Measurements from ENCODE around the gene DOCK4. TPM values are rescaled to one million over a fixed set of nuclear protein-coding genes. Genes with fewer than 3 reads are reported as not detected.
A peak's percentile ranks its signal among the peaks of the same experiment; 100 is the strongest.

Gene DOCK4
- total RNA-seq, 1 donor from 2014 or later = 0.73 TPM

DNA sequence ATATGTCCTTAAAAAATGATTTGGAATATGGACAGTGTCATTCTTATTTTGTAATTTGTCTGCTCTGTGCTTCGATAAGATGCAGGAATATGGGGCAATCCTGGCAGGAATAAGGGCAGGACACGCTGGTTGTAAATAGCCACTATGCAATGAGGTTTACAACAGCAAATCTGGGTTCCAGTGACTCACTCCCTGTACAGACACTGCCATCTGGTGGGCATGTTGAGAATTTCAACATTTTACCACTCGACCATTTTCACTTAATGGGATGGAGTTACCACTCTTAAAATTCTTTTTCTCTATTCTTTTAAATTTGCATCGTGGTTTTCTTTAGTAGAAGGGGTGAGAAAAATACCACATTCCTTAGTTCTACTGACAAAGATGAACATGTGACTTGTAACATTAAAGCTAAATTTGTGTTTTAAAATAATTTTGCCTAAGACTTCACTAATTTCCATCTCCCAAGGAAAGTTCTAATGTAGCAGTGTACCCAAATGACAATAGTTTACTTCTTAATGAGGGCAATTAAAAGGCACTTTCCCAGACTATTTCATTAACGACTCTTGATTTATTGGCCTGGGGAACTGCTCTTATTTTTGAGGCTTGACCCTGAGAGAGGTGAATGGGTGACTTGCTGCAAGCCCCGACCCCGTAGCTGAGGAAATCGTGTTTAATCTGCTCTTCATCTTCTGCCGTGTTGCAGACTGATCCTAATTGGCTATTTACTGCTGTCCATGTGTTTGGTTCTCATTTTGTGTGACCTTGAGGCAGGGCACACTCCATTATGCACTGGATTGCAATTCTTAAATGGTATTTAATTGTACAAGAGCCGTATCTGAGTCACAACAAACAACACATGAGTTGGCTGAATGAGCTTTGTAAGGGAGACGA is 470.3 kb downstream of the DOCK4 start:
- Mint-ChIP-seq H3K9me3 (no peaks in the 10 kb centered on the region), H3K36me3 (ENCODE audit: low read depth) (no peaks in the 10 kb centered on the region), H3K4me1 (no peaks in the 10 kb centered on the region), H3K4me3 (no peak overlapping the region), H3K27me3 (peaks cover 2% of the 10 kb centered on the region), H3K27ac (no peak overlapping the region)
- ATAC-seq (ENCODE audit: low read depth) (peak; percentile 34), DNase-seq (no peak)
- intact Hi-C loops (cut with micrococcal nuclease) = loop anchor here (1.0 to 10.0 kb wide), 4 partner anchors 249 to 1641 kb away; no protein-coding TSS in a partner anchor
- POLR2A ChIA-PET = no interaction called here
- CTCF ChIA-PET = interaction anchor here (0.6 to 1.6 kb wide), 4 partner anchors 217 to 1892 kb away, joined by 3 to 5 read pairs (median 4); no protein-coding TSS in a partner anchor
- TF ChIP-seq, protein P1, sequence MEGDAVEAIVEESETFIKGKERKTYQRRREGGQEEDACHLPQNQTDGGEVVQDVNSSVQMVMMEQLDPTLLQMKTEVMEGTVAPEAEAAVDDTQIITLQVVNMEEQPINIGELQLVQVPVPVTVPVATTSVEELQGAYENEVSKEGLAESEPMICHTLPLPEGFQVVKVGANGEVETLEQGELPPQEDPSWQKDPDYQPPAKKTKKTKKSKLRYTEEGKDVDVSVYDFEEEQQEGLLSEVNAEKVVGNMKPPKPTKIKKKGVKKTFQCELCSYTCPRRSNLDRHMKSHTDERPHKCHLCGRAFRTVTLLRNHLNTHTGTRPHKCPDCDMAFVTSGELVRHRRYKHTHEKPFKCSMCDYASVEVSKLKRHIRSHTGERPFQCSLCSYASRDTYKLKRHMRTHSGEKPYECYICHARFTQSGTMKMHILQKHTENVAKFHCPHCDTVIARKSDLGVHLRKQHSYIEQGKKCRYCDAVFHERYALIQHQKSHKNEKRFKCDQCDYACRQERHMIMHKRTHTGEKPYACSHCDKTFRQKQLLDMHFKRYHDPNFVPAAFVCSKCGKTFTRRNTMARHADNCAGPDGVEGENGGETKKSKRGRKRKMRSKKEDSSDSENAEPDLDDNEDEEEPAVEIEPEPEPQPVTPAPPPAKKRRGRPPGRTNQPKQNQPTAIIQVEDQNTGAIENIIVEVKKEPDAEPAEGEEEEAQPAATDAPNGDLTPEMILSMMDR (IDR thresholded peaks at IDR 0.05) = peak; percentile 89

- Mint-ChIP-seq H3K27me3 (peaks cover 2% of the 10 kb centered on the region), H3K4me3 (no peak overlapping the region), H3K9me3 (no peaks in the 10 kb centered on the region), H3K36me3 (ENCODE audit: low read depth) (no peaks in the 10 kb centered on the region), H3K27ac (no peak overlapping the region), H3K4me1 (no peaks in the 10 kb centered on the region)
- TF ChIP-seq, protein P1 (IDR thresholded peaks at IDR 0.05) = no peak
- CTCF ChIA-PET = interaction anchor here (1.5 to 1.6 kb wide), 2 partner anchors 636 to 1891 kb away, joined by 5 read pairs; no protein-coding TSS in a partner anchor
- DNase-seq = no peak
- ATAC-seq (ENCODE audit: low read depth) = no peak
- POLR2A ChIA-PET = no interaction called here
- intact Hi-C loops (cut with micrococcal nuclease) = loop anchor here (1.0 to 10.0 kb wide), 4 partner anchors 248 to 1640 kb away; no protein-coding TSS in a partner anchor
Measured at GRCh38 chr7:111734954-111735660, 471.1 kb downstream of the DOCK4 start.

DNA sequence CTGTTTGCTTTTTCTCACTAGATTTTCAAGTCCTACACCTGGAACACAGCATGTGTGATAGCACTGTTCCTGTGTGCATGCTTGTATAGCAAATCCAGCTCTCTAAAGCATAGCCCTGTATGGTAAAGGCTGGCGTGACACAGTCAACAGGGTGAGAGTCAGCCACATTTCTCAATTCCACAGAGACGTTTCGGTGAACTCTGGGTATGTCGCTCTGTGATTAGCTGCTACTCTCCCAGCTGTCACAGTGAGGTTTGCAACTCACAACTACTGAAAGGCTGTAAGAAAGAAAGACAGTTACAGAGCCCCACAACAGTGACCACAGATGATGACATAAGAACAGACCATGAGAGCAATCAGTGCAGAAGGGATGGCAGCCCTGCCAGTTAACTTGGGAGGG is 473.3 kb downstream of the DOCK4 start:
- H3K27me3 Mint-ChIP-seq = peaks cover 2% of the 10 kb centered on the region
- no peaks in the 10 kb centered on the region for H3K4me1 Mint-ChIP-seq
- no peak overlapping the region for H3K27ac Mint-ChIP-seq
- H3K9me3 Mint-ChIP-seq = no peaks in the 10 kb centered on the region
- H3K36me3 Mint-ChIP-seq (ENCODE audit: low read depth) = no peaks in the 10 kb centered on the region
- ATAC-seq (ENCODE audit: low read depth) (no peak), DNase-seq (no peak)
- CTCF ChIA-PET = no interaction called here
- intact Hi-C loops (cut with micrococcal nuclease) = loop anchor here (10.0 kb wide), 1 partner anchor 1638 kb away; no protein-coding TSS in a partner anchor
- no peak overlapping the region for H3K4me3 Mint-ChIP-seq
- POLR2A ChIA-PET = no interaction called here
- TF ChIP-seq, protein P1 (IDR thresholded peaks at IDR 0.05) = no peak

DNA sequence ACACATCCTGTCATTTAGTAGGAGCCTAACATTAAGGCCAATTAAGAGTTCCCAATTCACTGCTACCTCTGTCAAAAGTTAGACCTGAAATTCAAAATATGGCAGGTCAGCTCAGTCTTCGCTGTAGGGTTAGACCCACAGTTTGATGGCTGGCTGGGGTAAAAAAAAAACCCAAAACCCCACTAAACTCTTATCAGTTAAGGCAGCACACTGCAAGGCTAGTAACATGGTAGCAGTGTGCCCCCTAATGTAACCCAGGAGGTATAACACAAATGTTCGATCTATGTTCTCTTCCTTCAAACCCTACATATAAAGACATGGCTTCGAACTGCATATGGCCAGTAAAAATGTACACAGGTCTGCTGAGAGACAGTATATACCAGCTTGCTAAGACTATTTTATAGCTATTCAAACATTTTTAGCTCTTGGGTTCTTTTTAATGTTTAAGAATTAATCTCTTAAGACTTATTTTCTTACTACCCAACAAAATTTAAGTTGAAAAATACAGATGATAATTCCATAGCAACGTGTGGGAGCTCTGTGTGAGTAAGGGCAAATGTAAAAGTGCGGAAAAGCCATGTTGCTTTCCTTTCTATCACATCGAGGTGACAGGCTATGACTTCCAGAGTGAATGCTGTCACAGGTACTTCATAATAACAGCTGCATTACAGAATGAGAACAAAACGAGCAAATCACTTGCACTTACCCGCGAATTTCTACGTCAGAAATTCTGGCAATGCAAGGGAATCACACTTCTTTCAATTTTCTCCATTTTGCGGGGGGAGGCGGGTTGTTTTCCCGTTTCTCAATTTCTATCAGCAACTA is 475.5 kb downstream of the DOCK4 start:
- peaks cover 2% of the 10 kb centered on the region for H3K27me3 Mint-ChIP-seq
- ChIA-PET POLR2A (no interaction called here), CTCF (interaction anchor here (1.0 kb wide), 3 partner anchors 11 to 625 kb away, joined by 3 to 4 read pairs (median 3); no protein-coding TSS in a partner anchor)
- no peak for ATAC-seq (ENCODE audit: low read depth)
- DNase-seq = no peak
- H3K27ac Mint-ChIP-seq = no peak overlapping the region
- H3K36me3 Mint-ChIP-seq (ENCODE audit: low read depth) = no peaks in the 10 kb centered on the region
- no peaks in the 10 kb centered on the region for H3K4me1 Mint-ChIP-seq
- intact Hi-C loops (cut with micrococcal nuclease) = loop anchor here (10.0 kb wide), 1 partner anchor 1636 kb away; no protein-coding TSS in a partner anchor
- TF ChIP-seq, protein P1 (IDR thresholded peaks at IDR 0.05) = no peak
- H3K9me3 Mint-ChIP-seq = no peaks in the 10 kb centered on the region
- no peak overlapping the region for H3K4me3 Mint-ChIP-seq
